Measurements from ENCODE around the gene ARFGAP3.

The ARFGAP3 gene

DNA sequence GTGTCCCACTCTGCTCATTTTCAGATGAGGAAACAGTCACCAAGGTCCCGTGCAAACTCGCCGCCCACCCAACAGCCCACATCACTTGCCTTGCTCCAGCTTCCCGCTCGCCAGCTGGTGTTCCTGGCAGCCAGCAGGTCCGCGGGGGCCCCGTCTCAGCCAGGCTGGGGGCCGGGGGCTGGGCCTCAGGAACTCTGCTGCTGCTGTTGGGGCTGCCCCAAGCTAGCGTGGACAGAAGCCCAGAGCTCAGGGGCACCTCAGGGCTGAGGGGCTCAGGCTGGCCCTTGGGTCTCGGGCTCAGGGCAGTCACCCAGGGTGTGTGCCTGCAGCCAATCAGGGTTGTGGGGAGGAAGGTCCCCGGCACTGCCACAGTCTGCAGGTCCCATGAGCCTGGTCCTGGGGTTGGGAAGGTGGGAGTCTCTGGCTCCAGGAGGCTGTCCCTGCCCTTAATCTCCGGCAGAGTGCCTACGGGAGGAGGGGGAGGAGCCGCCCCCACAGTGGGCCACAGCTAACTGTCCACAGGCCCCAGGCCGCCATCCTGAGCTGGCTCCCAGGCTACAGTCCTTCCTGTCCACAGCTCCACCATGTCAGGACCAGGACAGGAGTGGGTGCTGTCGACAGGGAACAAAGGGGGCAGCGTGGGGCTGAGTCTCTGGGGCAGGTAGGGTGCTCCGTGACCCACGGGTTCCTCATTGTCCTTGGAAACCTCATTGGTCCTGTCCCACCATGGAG, 65.2 kb downstream of the ARFGAP3 start:
- H3K9me3 ChIP-seq (replicated peaks; ENCODE audit: insufficient read depth, low read length): no peaks in the 10 kb centered on the region
- no peak overlapping the region for H3K27ac ChIP-seq (ENCODE audit: low read length)
- H3K4me2 ChIP-seq (ENCODE audit: low read depth, low read length): no peak overlapping the region
- no peaks in the 10 kb centered on the region for H3K79me2 ChIP-seq (ENCODE audit: low read length)
- H3K4me1 ChIP-seq (ENCODE audit: low read length): no peaks in the 10 kb centered on the region
- H3F3A ChIP-seq (ENCODE audit: insufficient read depth, low read length): no peaks in the 10 kb centered on the region
- no peaks in the 10 kb centered on the region for H4K20me1 ChIP-seq (ENCODE audit: insufficient read depth, low read length)
- H3K4me3 ChIP-seq (ENCODE audit: low read length): no peak overlapping the region
- H3K27me3 ChIP-seq (replicated peaks; ENCODE audit: insufficient read depth, low read length): no peaks in the 10 kb centered on the region
- TF ChIP-seq, protein P1, sequence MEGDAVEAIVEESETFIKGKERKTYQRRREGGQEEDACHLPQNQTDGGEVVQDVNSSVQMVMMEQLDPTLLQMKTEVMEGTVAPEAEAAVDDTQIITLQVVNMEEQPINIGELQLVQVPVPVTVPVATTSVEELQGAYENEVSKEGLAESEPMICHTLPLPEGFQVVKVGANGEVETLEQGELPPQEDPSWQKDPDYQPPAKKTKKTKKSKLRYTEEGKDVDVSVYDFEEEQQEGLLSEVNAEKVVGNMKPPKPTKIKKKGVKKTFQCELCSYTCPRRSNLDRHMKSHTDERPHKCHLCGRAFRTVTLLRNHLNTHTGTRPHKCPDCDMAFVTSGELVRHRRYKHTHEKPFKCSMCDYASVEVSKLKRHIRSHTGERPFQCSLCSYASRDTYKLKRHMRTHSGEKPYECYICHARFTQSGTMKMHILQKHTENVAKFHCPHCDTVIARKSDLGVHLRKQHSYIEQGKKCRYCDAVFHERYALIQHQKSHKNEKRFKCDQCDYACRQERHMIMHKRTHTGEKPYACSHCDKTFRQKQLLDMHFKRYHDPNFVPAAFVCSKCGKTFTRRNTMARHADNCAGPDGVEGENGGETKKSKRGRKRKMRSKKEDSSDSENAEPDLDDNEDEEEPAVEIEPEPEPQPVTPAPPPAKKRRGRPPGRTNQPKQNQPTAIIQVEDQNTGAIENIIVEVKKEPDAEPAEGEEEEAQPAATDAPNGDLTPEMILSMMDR (IDR thresholded peaks at IDR 0.05; ENCODE audit: low read length): no peak
- no peak for TF ChIP-seq EZH2phosphoT487 (IDR thresholded peaks at IDR 0.05; ENCODE audit: low read length)
- no peak for TF ChIP-seq EZH2 (optimal IDR thresholded peaks at IDR 0.05; ENCODE audit: low read depth, low read length)
- no peaks in the 10 kb centered on the region for H3K36me3 ChIP-seq (replicated peaks; ENCODE audit: insufficient read depth, low read length)
- no peak overlapping the region for H2AFZ ChIP-seq (ENCODE audit: low read length)
- H3K9me2 ChIP-seq (replicated peaks; ENCODE audit: insufficient read depth, low read length): no peaks in the 10 kb centered on the region
- no peak overlapping the region for H3K9ac ChIP-seq (ENCODE audit: low read length)
- no peak for DNase-seq

DNA sequence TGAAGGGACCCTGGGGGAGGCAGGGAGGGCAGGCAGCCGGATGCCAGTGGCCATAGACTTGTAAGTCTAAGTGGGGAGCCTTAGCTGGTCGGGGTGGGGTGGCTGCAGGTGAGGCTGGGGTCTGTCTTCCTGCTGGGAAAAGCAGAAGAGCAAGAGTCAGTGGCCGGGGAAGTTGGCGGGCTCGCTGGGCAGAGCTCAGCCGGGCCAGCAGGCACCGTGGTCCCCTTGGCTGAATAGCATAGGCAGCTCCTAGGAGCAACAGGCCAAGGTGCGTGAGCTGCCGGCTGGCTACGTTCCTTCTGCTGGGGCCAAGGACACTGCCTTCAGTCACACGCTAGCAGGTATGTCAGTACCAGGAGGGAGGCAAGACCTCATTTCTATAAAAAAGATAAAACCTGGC, 68.6 kb downstream of the ARFGAP3 start:
- H3F3A ChIP-seq (ENCODE audit: insufficient read depth, low read length): no peaks in the 10 kb centered on the region
- TF ChIP-seq EZH2 (optimal IDR thresholded peaks at IDR 0.05; ENCODE audit: low read depth, low read length) (no peak), EZH2phosphoT487 (IDR thresholded peaks at IDR 0.05; ENCODE audit: low read length) (no peak)
- TF ChIP-seq, protein P1 (IDR thresholded peaks at IDR 0.05; ENCODE audit: low read length): no peak
- H3K9me2 ChIP-seq (replicated peaks; ENCODE audit: insufficient read depth, low read length): no peaks in the 10 kb centered on the region
- DNase-seq: no peak
- no peak overlapping the region for H2AFZ ChIP-seq (ENCODE audit: low read length)
- no peak overlapping the region for H3K27ac ChIP-seq (ENCODE audit: low read length)
- H3K4me3 ChIP-seq (ENCODE audit: low read length): no peak overlapping the region
- H3K4me2 ChIP-seq (ENCODE audit: low read depth, low read length): no peak overlapping the region
- H4K20me1 ChIP-seq (ENCODE audit: insufficient read depth, low read length): no peaks in the 10 kb centered on the region
- H3K27me3 ChIP-seq (replicated peaks; ENCODE audit: insufficient read depth, low read length): 0 out of 2 replicates have a peak, but pooled peaks cover 14% of the 10 kb centered on the region
- H3K9ac ChIP-seq (ENCODE audit: low read length): no peak overlapping the region
- no peaks in the 10 kb centered on the region for H3K79me2 ChIP-seq (ENCODE audit: low read length)
- no peaks in the 10 kb centered on the region for H3K4me1 ChIP-seq (ENCODE audit: low read length)
- no peaks in the 10 kb centered on the region for H3K36me3 ChIP-seq (replicated peaks; ENCODE audit: insufficient read depth, low read length)
- no peaks in the 10 kb centered on the region for H3K9me3 ChIP-seq (replicated peaks; ENCODE audit: insufficient read depth, low read length)

DNA sequence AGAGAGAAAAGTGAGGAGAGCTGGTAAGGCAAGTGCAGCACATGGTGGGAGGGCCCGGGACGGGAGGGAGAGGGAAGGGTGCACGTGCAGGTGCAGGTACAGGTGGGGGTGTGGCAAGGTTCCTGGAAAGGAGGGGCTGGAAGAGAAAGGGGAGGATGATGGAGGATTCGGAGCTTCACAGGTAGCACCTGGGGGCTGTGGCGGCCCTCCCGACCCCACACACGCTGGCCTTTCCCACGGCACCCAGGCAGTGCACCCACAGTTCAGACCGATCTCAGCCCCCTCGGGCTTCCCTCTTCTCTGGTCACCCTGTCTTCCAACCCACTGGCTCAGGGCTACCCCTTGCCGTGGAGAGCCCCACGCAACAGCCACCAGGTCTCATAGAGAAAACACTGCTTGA, 69.1 kb downstream of the ARFGAP3 start:
- H2AFZ ChIP-seq (ENCODE audit: low read length): no peak overlapping the region
- no peak for DNase-seq
- H3K4me2 ChIP-seq (ENCODE audit: low read depth, low read length): no peak overlapping the region
- 0 out of 2 replicates have a peak, but pooled peaks cover 14% of the 10 kb centered on the region for H3K27me3 ChIP-seq (replicated peaks; ENCODE audit: insufficient read depth, low read length)
- no peaks in the 10 kb centered on the region for H3K79me2 ChIP-seq (ENCODE audit: low read length)
- H3K4me1 ChIP-seq (ENCODE audit: low read length): no peaks in the 10 kb centered on the region
- H3K9me2 ChIP-seq (replicated peaks; ENCODE audit: insufficient read depth, low read length): no peaks in the 10 kb centered on the region
- no peaks in the 10 kb centered on the region for H3K36me3 ChIP-seq (replicated peaks; ENCODE audit: insufficient read depth, low read length)
- no peak overlapping the region for H3K9ac ChIP-seq (ENCODE audit: low read length)
- H4K20me1 ChIP-seq (ENCODE audit: insufficient read depth, low read length): no peaks in the 10 kb centered on the region
- H3K4me3 ChIP-seq (ENCODE audit: low read length): no peak overlapping the region
- H3K27ac ChIP-seq (ENCODE audit: low read length): no peak overlapping the region
- H3F3A ChIP-seq (ENCODE audit: insufficient read depth, low read length): no peaks in the 10 kb centered on the region
- H3K9me3 ChIP-seq (replicated peaks; ENCODE audit: insufficient read depth, low read length): no peaks in the 10 kb centered on the region
- TF ChIP-seq EZH2 (optimal IDR thresholded peaks at IDR 0.05; ENCODE audit: low read depth, low read length) (no peak), EZH2phosphoT487 (IDR thresholded peaks at IDR 0.05; ENCODE audit: low read length) (no peak)
- TF ChIP-seq, protein P1 (IDR thresholded peaks at IDR 0.05; ENCODE audit: low read length): no peak

All from MM.1S (cell line).